ENCODE data around the gene STAC. TPM values are rescaled to one million over a fixed set of nuclear protein-coding genes. Genes with fewer than 3 reads are reported as not detected.
"Not testable (repeated sequence)": the region's sequence is repeated elsewhere in the genome, so short reads cannot be mapped to it uniquely, and the experiment has no call there.

The STAC gene
- total RNA-seq, 4 donors from 2014 or later, result 0.28 to 3.8 (median 0.92) TPM

DNA sequence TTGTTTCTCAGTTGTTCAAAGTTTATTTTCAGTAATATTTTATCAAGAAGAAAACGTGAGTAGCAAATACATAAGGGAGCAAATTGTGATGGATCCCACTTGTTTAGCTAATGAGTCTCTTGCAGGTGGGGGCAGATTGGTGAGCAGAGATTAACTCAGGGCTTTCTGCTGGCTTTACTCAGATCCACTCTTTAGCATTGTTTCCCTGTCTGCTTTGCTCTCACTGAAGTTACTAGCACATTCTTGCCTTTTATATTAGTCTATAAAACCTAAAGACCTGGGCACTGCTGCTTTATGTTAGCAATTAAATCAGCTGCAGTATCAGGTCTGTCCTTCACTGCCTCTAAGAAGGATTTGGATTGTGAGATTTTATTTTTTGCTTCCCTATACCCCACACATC is 71.5 kb downstream of the STAC start:
- TF ChIP-seq CTCF (IDR thresholded peaks at IDR 0.05), result no peak
- no peak for ATAC-seq (ENCODE audit: low FRiP score)
- DNase-seq (ENCODE audit: low spot score), result no peak

- not testable (repeated sequence) for ATAC-seq (ENCODE audit: low FRiP score); DNase-seq (ENCODE audit: low spot score)
These were observed 72.9 kb downstream of the STAC start for GRCh38 chr3:36453213-36453612.

- not testable (repeated sequence) for ATAC-seq (ENCODE audit: low FRiP score); DNase-seq (ENCODE audit: low spot score)
These were observed 73.6 kb downstream of the STAC start for GRCh38 chr3:36453896-36454295.

DNA sequence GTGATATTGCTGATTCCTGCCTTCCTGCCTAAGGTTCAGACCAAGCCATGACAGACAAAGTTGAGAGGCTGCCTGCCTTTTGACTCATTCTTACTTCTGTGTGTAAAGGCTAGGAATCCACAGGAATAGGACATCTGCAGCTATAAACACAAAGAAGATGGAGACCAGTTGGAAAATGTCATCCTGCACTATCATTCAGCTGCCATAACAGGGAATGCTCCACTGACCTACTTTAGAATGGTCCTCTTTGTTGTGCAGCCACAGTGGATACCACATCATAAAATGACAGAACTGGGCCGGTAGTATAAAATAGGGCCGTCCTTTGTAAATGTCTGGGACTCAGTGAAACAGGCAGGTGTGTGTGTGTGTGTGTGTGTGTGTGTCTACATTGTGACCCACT is 75.1 kb downstream of the STAC start:
- no peak for DNase-seq (ENCODE audit: low spot score)
- TF ChIP-seq CTCF (IDR thresholded peaks at IDR 0.05), result no peak
- no peak for ATAC-seq (ENCODE audit: low FRiP score)

- no peak for TF ChIP-seq CTCF (IDR thresholded peaks at IDR 0.05)
These were observed 76.5 kb downstream of the STAC start for GRCh38 chr3:36456784-36457183.

DNA sequence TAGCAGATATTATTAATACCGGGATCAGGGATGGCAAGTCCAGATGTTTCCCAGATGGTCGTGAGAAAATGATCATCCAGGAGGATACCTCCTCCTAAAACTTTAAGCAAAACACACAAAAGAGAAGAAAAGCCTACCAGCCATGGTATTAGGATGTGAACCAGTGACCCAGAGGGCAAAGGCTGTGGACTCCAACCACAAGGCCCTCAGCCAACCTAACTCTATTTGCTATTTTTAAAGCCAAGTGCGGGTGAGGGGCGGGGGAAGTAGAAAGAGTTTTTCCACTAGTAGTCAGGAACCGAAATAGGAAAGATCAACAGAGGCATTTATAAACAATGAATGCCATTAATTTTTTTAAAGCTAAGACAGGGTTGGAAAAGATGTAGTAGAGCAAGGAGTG is 77.4 kb downstream of the STAC start:
- no peak for TF ChIP-seq CTCF (IDR thresholded peaks at IDR 0.05)
- no peak for DNase-seq (ENCODE audit: low spot score)
- ATAC-seq (ENCODE audit: low FRiP score), result no peak

More at GRCh38 chr3:36456784-36457183, 76.5 kb downstream of the STAC start:
- ATAC-seq (ENCODE audit: low FRiP score) (no peak), DNase-seq (ENCODE audit: low spot score) (no peak)

DNA sequence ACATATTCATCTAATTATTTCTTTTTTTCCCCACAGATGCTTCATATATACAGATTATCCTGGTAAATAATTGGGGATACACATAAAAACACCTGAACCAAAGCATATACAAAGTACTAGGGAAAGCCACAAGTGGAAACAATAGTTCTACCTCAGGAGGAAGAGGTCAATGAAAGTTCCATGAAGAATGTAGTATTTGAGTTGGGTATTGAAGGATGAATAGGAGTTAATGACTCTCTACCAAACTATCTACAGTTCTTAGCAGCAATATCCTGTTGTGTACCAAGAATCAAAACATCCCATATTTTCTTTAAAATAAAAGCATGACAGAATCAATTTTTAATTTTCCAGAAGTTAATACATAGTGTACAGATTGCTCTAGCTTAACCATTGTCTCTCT is 78.9 kb downstream of the STAC start:
- no peak for TF ChIP-seq CTCF (IDR thresholded peaks at IDR 0.05)
- no peak for ATAC-seq (ENCODE audit: low FRiP score)
- DNase-seq (ENCODE audit: low spot score), result no peak

DNA sequence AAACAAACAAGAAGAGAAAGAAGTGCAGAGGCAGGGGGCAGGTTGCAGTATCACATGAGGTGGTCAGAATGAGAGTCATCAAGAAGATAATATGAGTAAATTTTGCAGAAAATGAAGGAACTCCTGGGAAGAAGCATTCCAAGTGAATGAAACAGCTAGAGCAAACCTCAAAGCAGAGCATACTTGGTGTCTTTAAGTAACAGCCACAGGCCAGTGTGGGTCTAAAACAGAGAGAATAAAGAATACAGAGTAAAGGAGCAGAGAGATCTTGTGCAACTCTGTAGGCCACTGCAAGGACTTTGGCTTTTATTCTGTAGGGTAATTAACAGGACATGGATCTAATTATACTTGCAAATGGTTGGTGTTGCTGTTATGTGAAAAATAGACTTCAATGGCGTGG is 81.3 kb downstream of the STAC start:
- no peak for TF ChIP-seq CTCF (IDR thresholded peaks at IDR 0.05)
- ATAC-seq (ENCODE audit: low FRiP score) (no peak), DNase-seq (ENCODE audit: low spot score) (no peak)

- ATAC-seq (ENCODE audit: low FRiP score); DNase-seq (ENCODE audit: low spot score): not testable (repeated sequence)
These were observed 91.7 kb downstream of the STAC start for GRCh38 chr3:36472045-36472444.
